ENCODE measurements around the gene NOTUM.

GRCh38 chr17:81947189-81947588 is 13.8 kb downstream of the NOTUM start, which contains the start of gene MYADML2:
- TF ChIP-seq, protein P1, sequence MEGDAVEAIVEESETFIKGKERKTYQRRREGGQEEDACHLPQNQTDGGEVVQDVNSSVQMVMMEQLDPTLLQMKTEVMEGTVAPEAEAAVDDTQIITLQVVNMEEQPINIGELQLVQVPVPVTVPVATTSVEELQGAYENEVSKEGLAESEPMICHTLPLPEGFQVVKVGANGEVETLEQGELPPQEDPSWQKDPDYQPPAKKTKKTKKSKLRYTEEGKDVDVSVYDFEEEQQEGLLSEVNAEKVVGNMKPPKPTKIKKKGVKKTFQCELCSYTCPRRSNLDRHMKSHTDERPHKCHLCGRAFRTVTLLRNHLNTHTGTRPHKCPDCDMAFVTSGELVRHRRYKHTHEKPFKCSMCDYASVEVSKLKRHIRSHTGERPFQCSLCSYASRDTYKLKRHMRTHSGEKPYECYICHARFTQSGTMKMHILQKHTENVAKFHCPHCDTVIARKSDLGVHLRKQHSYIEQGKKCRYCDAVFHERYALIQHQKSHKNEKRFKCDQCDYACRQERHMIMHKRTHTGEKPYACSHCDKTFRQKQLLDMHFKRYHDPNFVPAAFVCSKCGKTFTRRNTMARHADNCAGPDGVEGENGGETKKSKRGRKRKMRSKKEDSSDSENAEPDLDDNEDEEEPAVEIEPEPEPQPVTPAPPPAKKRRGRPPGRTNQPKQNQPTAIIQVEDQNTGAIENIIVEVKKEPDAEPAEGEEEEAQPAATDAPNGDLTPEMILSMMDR (conservative IDR thresholded peaks at IDR 0.05; ENCODE audit: low read length), result no peak
- no peak for TF ChIP-seq EZH2phosphoT487 (IDR thresholded peaks at IDR 0.05; ENCODE audit: borderline replicate concordance)
